C4-2B (cell line): ENCODE results near the gene FBXO24.

Experiments used
- H3K27ac ChIP-seq: fragments of 450-650 bp; 2 replicates; pipeline ENCODE4 v1.5.1; 2017
- ZFX ChIP-seq: fragments of 450-650 bp; IDR thresholded peaks from 2 replicates; pipeline ENCODE4 v1.6.1; 2017
- TF ChIP-seq, protein P1 (sequence below): fragments of 450-650 bp; conservative IDR thresholded peaks from 2 replicates; pipeline ENCODE4 v1.5.1; 2017; ENCODE audit warnings: mild to moderate bottlenecking

Gene FBXO24

DNA sequence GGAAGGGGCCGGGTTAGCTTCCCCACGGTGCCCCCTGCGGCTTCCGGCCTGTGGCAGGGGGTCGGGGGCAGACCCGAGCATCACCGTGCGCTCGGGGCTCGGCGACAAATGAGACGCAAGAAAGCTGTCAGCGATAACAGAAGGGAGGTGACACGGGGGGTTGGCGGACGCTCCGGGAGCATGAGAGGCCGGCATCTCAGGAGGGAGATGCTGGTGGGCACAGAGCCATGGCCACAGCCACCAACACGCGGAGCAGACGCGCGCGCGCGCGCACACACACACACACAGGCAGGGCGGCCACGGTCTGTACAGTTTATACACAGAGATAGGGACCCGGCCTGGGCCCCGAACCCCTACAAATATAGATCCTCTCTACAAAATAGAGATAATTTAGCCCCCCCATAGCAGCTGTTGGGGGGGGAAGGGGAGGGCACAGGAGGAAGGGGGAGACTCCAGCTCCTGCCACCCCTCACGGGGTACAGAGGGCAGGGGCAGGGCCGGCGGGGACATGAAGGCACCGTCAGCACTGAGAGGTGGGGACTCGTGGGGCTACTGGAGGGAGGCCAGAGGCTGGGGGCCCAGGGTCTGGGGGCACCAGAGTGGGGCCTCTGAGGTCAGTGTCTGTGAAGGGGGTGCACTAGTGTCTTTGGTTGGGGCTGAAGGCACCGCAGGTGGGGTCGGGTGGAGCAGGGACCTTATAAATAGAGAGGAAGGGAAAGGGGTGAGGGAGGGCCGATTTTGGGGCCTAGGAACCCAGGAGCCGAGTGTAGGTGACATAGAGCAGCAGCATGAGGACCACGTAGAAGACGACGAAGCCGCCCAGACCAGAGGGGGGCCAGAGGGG, 11.5 kb upstream of the FBXO24 start:
- TF ChIP-seq ZFX, result no peak
- TF ChIP-seq, protein P1, sequence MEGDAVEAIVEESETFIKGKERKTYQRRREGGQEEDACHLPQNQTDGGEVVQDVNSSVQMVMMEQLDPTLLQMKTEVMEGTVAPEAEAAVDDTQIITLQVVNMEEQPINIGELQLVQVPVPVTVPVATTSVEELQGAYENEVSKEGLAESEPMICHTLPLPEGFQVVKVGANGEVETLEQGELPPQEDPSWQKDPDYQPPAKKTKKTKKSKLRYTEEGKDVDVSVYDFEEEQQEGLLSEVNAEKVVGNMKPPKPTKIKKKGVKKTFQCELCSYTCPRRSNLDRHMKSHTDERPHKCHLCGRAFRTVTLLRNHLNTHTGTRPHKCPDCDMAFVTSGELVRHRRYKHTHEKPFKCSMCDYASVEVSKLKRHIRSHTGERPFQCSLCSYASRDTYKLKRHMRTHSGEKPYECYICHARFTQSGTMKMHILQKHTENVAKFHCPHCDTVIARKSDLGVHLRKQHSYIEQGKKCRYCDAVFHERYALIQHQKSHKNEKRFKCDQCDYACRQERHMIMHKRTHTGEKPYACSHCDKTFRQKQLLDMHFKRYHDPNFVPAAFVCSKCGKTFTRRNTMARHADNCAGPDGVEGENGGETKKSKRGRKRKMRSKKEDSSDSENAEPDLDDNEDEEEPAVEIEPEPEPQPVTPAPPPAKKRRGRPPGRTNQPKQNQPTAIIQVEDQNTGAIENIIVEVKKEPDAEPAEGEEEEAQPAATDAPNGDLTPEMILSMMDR, result no peak
- no peak overlapping the region for H3K27ac ChIP-seq

GRCh38 chr7:100575206-100575631, 10.9 kb upstream of the FBXO24 start:
- TF ChIP-seq, protein P1, result no peak
- TF ChIP-seq ZFX, result no peak
- H3K27ac ChIP-seq, result no peak overlapping the region

DNA sequence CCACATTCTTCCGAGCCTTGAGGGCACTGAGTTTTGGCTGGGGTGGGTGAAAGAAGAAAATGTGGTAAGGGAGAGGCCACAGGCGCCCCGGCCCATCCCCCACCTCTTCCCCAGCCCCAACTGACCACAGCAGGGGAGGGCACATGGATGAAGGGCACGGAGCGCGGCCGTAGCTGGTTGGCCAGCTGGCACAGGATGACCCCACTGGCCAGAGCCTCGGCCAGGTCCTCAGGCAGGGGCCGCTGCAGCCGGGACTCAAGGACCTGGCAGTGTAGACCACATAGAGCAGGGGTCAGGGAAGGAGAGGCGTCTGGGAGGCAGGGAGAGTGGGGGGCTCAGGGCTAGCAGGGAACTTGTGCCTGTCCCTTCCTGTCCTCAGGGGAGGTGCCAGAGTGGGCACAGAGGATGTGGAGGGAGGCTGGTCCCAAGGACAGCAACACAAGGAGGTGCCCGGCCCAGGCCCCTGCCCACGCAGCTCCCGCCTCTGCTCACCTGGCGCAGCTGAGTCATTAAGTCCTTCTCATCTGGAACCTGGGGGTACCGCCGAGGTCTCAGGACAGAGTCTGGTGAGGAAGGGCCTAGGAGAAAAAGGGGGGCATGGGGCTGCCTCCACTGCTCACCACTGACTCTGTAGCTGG, 10.3 kb upstream of the FBXO24 start:
- TF ChIP-seq, protein P1, result no peak
- TF ChIP-seq ZFX, result no peak
- no peak overlapping the region for H3K27ac ChIP-seq

DNA sequence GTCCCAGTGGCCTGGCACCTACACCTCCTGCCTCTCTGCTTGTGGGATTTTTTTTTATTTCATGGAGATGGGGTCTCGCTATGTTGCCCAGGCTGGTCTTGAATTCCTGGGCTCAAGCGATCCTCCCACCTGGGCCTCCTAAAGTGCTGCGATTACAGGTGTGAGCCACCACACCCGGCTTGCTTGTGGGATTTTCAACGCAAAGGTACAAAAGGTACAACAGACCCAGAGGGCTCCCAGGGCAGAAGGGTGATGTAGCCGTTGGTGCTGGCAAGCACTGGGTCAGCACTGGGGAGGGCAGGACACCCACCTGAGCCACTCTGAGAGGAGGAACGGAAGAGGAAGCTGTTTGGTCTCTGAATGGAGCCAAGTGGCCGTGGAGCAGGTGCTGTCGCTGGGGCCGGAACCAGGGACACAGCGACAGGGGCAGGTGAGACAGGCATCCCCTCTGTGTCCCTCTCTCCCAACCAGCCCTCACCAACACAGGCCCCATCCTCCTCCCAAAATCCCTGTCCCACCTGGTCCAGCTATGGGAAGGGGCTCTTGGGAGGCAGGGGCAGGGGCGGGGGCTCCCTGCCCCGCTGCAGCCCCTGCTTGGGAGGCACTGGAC, 9.6 kb upstream of the FBXO24 start:
- TF ChIP-seq, protein P1, result no peak
- no peak for TF ChIP-seq ZFX
- no peak overlapping the region for H3K27ac ChIP-seq

DNA sequence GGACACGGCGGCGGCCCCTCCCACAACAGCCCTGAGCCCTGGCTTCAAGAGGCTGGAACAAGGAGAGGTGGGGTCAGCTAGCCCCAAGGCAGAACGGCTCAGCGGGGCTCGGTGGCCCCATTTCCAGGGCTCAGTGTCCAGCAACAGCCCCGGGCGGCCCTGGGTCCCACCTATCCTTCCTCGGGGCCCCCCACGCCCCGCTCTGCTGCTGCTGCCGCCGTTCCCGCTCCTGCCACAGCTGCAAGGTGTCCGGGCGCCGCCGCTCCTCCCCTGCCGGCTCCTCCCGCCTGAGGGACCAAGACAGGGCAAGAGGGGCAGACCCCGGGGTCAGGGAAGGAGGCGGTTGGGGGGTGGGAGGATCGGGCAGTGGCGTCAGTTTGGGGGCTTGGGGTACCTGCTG, 9.0 kb upstream of the FBXO24 start:
- no peak overlapping the region for H3K27ac ChIP-seq
- TF ChIP-seq, protein P1, result no peak
- no peak for TF ChIP-seq ZFX

- no peak overlapping the region for H3K27ac ChIP-seq
- TF ChIP-seq, protein P1, result no peak
- no peak for TF ChIP-seq ZFX
Observed at GRCh38 chr7:100577507-100577906, 8.6 kb upstream of the FBXO24 start.
